ENCODE data around the gene ADGRG1.

- no peak for TF ChIP-seq CTCF (IDR thresholded peaks at IDR 0.05)
- no peak for TF ChIP-seq POLR2A (IDR thresholded peaks at IDR 0.05)
These were observed 61.5 kb downstream of the ADGRG1 start for GRCh38 chr16:57689762-57690558.
